GM18867 (cell line): ENCODE results near the gene UGCG.
A peak's percentile ranks its signal among the peaks of the same experiment; 100 is the strongest.
"Not testable (repeated sequence)": the region's sequence is repeated elsewhere in the genome, so short reads cannot be mapped to it uniquely, and the experiment has no call there.

Source experiments
- ATAC-seq: cut with Tn5 transposase; IDR thresholded peaks from one replicate; pipeline ENCODE4 v1.9.1; 2021; ENCODE audit warnings: mild to moderate bottlenecking, moderate library complexity; ENCODE audit not compliant: unreplicated experiment

UGCG gene

GRCh38 chr9:111895996-111896941, at the start of gene UGCG:
TSS of gene UGCG (plus strand) at chr9:111896814. CDS start at chr9:111897216, 402 bp downstream.
- ATAC-seq = peak; percentile 84

GRCh38 chr9:111851553-111851952, 45.1 kb upstream of the UGCG start:
- no peak for ATAC-seq

- no peak for ATAC-seq
These were observed 44.3 kb upstream of the UGCG start for GRCh38 chr9:111852291-111852690.

- ATAC-seq = no peak
These were observed 43.2 kb upstream of the UGCG start for GRCh38 chr9:111853450-111853827.

- ATAC-seq = no peak
These were observed 41.8 kb upstream of the UGCG start for GRCh38 chr9:111854799-111855198.

- ATAC-seq = no peak
These were observed 38.9 kb upstream of the UGCG start for GRCh38 chr9:111857555-111858211.

GRCh38 chr9:111860443-111860842, 36.2 kb upstream of the UGCG start:
- ATAC-seq = no peak

GRCh38 chr9:111863636-111864035, 33.0 kb upstream of the UGCG start:
- ATAC-seq = no peak

GRCh38 chr9:111866976-111867375, 29.6 kb upstream of the UGCG start:
- no peak for ATAC-seq

- ATAC-seq = no peak
These were observed 28.1 kb upstream of the UGCG start for GRCh38 chr9:111868475-111868874.

GRCh38 chr9:111870774-111871498, 25.7 kb upstream of the UGCG start:
- no peak for ATAC-seq

- ATAC-seq = no peak
These were observed 25.1 kb upstream of the UGCG start for GRCh38 chr9:111871499-111871855.

GRCh38 chr9:111872886-111873285, 23.7 kb upstream of the UGCG start:
- no peak for ATAC-seq

GRCh38 chr9:111873901-111874300, 22.7 kb upstream of the UGCG start:
- no peak for ATAC-seq

GRCh38 chr9:111874500-111874899, 22.1 kb upstream of the UGCG start:
- ATAC-seq = no peak

GRCh38 chr9:111875291-111875690, 21.3 kb upstream of the UGCG start:
- not testable (repeated sequence) for ATAC-seq

- not testable (repeated sequence) for ATAC-seq
These were observed 20.9 kb upstream of the UGCG start for GRCh38 chr9:111875691-111876090.

- ATAC-seq = no peak
These were observed 20.4 kb upstream of the UGCG start for GRCh38 chr9:111876179-111876578.

- no peak for ATAC-seq
These were observed 19.2 kb upstream of the UGCG start for GRCh38 chr9:111877420-111877819.

GRCh38 chr9:111878946-111879345, 17.7 kb upstream of the UGCG start:
- no peak for ATAC-seq

GRCh38 chr9:111886983-111887718, 9.5 kb upstream of the UGCG start:
- ATAC-seq = no peak
